K562 (cell line): ENCODE measurements around the gene ALK.

Source experiments
- CEBPB ChIP-seq: fragments of 450-650 bp; IDR thresholded peaks from 2 replicates; pipeline ENCODE4 v1.6.1; 2016; ENCODE audit warnings: missing genetic modification characterization, missing compliant biosample characterization
- CHD2 ChIP-seq: IDR thresholded peaks from 2 replicates; pipeline ENCODE4 v1.6.1; 2011; ENCODE audit warnings: low read depth, low read length
- CREB1 ChIP-seq, 2 experiments: sonication (generic) in 1 of 2; formaldehyde crosslinking in 1 of 2; IDR thresholded peaks; 2 replicates each; pipeline versions ENCODE4 v1.6.1 to v1.8.0; 2012 to 2022; ENCODE audit warnings: inconsistent platforms in 1 of 2, mild to moderate bottlenecking in 1 of 2, missing genetic modification reagents in 1 of 2, moderate library complexity in 1 of 2
- CTCF ChIP-seq, 3 experiments: IDR thresholded peaks in 2 of 3; conservative IDR thresholded peaks in 1 of 3; 2 replicates each; pipeline ENCODE4 v1.5.1; 2011 to 2012; ENCODE audit warnings: low read length in 3 of 3, mild to moderate bottlenecking in 3 of 3, control low read depth in 2 of 3, improper control_type of control experiment in 1 of 3, inconsistent platforms in 1 of 3, low read depth in 1 of 3, mixed read lengths in 1 of 3, moderate library complexity in 1 of 3; ENCODE audit not compliant: insufficient read depth in 2 of 3
- EZH2 ChIP-seq: IDR thresholded peaks from 2 replicates; pipeline ENCODE4 v1.6.1; 2012; ENCODE audit warnings: low read depth, mild to moderate bottlenecking, inconsistent platforms, low read length, borderline replicate concordance
- GATAD2B ChIP-seq: fragments of 450-650 bp; IDR thresholded peaks from 2 replicates; pipeline ENCODE4 v1.6.1; 2017; ENCODE audit warnings: mild to moderate bottlenecking, borderline replicate concordance
- HDGF ChIP-seq: fragments of 450-650 bp; IDR thresholded peaks from 2 replicates; pipeline ENCODE4 v1.6.1; 2016
- HNRNPK ChIP-seq: fragments of 200-400 bp; formaldehyde crosslinking; IDR thresholded peaks from one replicate; pipeline ENCODE4 v1.6.1; 2018; ENCODE audit warnings: mild to moderate bottlenecking, low read depth, low read length; ENCODE audit not compliant: poor library complexity, severe bottlenecking
- HNRNPLL ChIP-seq: fragments of 200-400 bp; formaldehyde crosslinking; IDR thresholded peaks from 2 replicates; pipeline ENCODE4 v1.6.1; 2017; ENCODE audit warnings: low read length, low read depth, mild to moderate bottlenecking; ENCODE audit not compliant: poor library complexity, severe bottlenecking
- MAFK ChIP-seq: IDR thresholded peaks from 2 replicates; pipeline ENCODE4 v1.6.1; 2011; ENCODE audit warnings: low read length, improper control_type of control experiment
- POLR2AphosphoS5 ChIP-seq: IDR thresholded peaks from 2 replicates; pipeline ENCODE4 v1.6.1; 2011; ENCODE audit warnings: mild to moderate bottlenecking, low read depth, low read length, moderate library complexity; ENCODE audit not compliant: control insufficient read depth, insufficient read depth
- RAD21 ChIP-seq, 2 experiments: fragments of 250-450 bp in 1 of 2; fragments of 450-650 bp in 1 of 2; sonication (Bioruptor Pico) in 1 of 2; formaldehyde crosslinking in 1 of 2; IDR thresholded peaks in 1 of 2; conservative IDR thresholded peaks in 1 of 2; 2 replicates each; pipeline versions ENCODE4 v1.4.0 to v1.8.0; 2020 to 2022; ENCODE audit warnings: mild to moderate bottlenecking in 2 of 2, moderate library complexity in 1 of 2
- ZNF134 ChIP-seq: fragments of 250-450 bp; sonication (Bioruptor Pico); conservative IDR thresholded peaks from 2 replicates; pipeline ENCODE4 v1.4.0; 2020
- ZNF407 ChIP-seq: fragments of 450-650 bp; IDR thresholded peaks from 2 replicates; pipeline ENCODE4 v1.6.1; 2016; ENCODE audit warnings: low read depth

GRCh38 chr2:29808321-29808720, 113.1 kb downstream of the ALK start:
- TF ChIP-seq HNRNPK (no peak), ZNF407 (no peak), ZNF134 (no peak), MAFK (no peak), GATAD2B (no peak), HNRNPLL (no peak), RAD21 (CRISPR knock-in tag; conservative IDR thresholded peaks at IDR 0.05 in 1 of 2, IDR thresholded peaks at IDR 0.05 in 1 of 2) (no peak), CREB1 (IDR thresholded peaks at IDR 0.05) (no peak), CREB1 (CRISPR knock-in tag; IDR thresholded peaks at IDR 0.05) (no peak), CEBPB (tag) (no peak), POLR2AphosphoS5 (no peak), EZH2 (no peak), CHD2 (no peak), HDGF (no peak), CTCF (IDR thresholded peaks at IDR 0.05 in 2 of 3, conservative IDR thresholded peaks at IDR 0.05 in 1 of 3; ENCODE audit: insufficient read depth in 2 of 3, low read depth in 1 of 3, low read length in 3 of 3) (no peak)
